ENCODE data around the gene FRK.

FRK gene

GRCh38 chr6:116033687-116034303 is 26.9 kb downstream of the FRK start:
- H3K4me1 Mint-ChIP-seq (ENCODE audit: low read depth): no peaks in the 10 kb centered on the region
- no peak overlapping the region for H3K27ac Mint-ChIP-seq
- no peaks in the 10 kb centered on the region for H3K9me3 Mint-ChIP-seq
- no peaks in the 10 kb centered on the region for H3K36me3 Mint-ChIP-seq (ENCODE audit: low read depth)
- H3K27me3 Mint-ChIP-seq: peaks cover 25% of the 10 kb centered on the region
- no peak overlapping the region for H3K4me3 Mint-ChIP-seq

- H3K36me3 Mint-ChIP-seq (ENCODE audit: low read depth): no peaks in the 10 kb centered on the region
Measured at GRCh38 chr6:116030770-116031169, 29.9 kb downstream of the FRK start.

GRCh38 chr6:116029535-116029934 is 31.2 kb downstream of the FRK start:
- Mint-ChIP-seq H3K36me3 (ENCODE audit: low read depth) (no peaks in the 10 kb centered on the region), H3K4me1 (ENCODE audit: low read depth) (no peaks in the 10 kb centered on the region)

More at GRCh38 chr6:116030770-116031169, 29.9 kb downstream of the FRK start:
- H3K27ac Mint-ChIP-seq: no peak overlapping the region
- H3K4me3 Mint-ChIP-seq: no peak overlapping the region
- H3K27me3 Mint-ChIP-seq: peaks cover 27% of the 10 kb centered on the region
- no peaks in the 10 kb centered on the region for H3K4me1 Mint-ChIP-seq (ENCODE audit: low read depth)
- H3K9me3 Mint-ChIP-seq: no peaks in the 10 kb centered on the region

GRCh38 chr6:116028233-116028632 is 32.5 kb downstream of the FRK start:
- no peaks in the 10 kb centered on the region for H3K36me3 Mint-ChIP-seq (ENCODE audit: low read depth)
- H3K27ac Mint-ChIP-seq: no peak overlapping the region
- no peak overlapping the region for H3K4me3 Mint-ChIP-seq
- no peaks in the 10 kb centered on the region for H3K4me1 Mint-ChIP-seq (ENCODE audit: low read depth)
- H3K9me3 Mint-ChIP-seq: no peaks in the 10 kb centered on the region
- peaks cover 20% of the 10 kb centered on the region for H3K27me3 Mint-ChIP-seq

More at GRCh38 chr6:116029535-116029934, 31.2 kb downstream of the FRK start:
- Mint-ChIP-seq H3K27me3 (peaks cover 20% of the 10 kb centered on the region), H3K9me3 (no peaks in the 10 kb centered on the region), H3K4me3 (no peak overlapping the region), H3K27ac (no peak overlapping the region)

GRCh38 chr6:116027801-116028200 is 32.9 kb downstream of the FRK start:
- H3K9me3 Mint-ChIP-seq: no peaks in the 10 kb centered on the region
- H3K4me3 Mint-ChIP-seq: no peak overlapping the region
- H3K36me3 Mint-ChIP-seq (ENCODE audit: low read depth): no peaks in the 10 kb centered on the region
- H3K27ac Mint-ChIP-seq: no peak overlapping the region
- H3K27me3 Mint-ChIP-seq: peaks cover 20% of the 10 kb centered on the region
- H3K4me1 Mint-ChIP-seq (ENCODE audit: low read depth): no peaks in the 10 kb centered on the region

- Mint-ChIP-seq H3K4me1 (ENCODE audit: low read depth) (no peaks in the 10 kb centered on the region), H3K9me3 (no peaks in the 10 kb centered on the region), H3K4me3 (no peak overlapping the region), H3K27ac (no peak overlapping the region), H3K36me3 (ENCODE audit: low read depth) (no peaks in the 10 kb centered on the region), H3K27me3 (peaks cover 15% of the 10 kb centered on the region)
Measured at GRCh38 chr6:116025405-116025804, 35.3 kb downstream of the FRK start.

- Mint-ChIP-seq H3K36me3 (ENCODE audit: low read depth) (no peaks in the 10 kb centered on the region), H3K4me3 (no peak overlapping the region), H3K27me3 (peaks cover 18% of the 10 kb centered on the region), H3K4me1 (ENCODE audit: low read depth) (peaks cover 2% of the 10 kb centered on the region), H3K27ac (no peak overlapping the region), H3K9me3 (no peaks in the 10 kb centered on the region)
Measured at GRCh38 chr6:116022841-116023445, 37.7 kb downstream of the FRK start.

- Mint-ChIP-seq H3K4me3 (no peak overlapping the region), H3K36me3 (ENCODE audit: low read depth) (no peaks in the 10 kb centered on the region), H3K9me3 (no peaks in the 10 kb centered on the region), H3K27ac (no peak overlapping the region), H3K4me1 (ENCODE audit: low read depth) (peaks cover 11% of the 10 kb centered on the region), H3K27me3 (peaks cover 19% of the 10 kb centered on the region)
Measured at GRCh38 chr6:116020738-116021137, 40.0 kb downstream of the FRK start.

GRCh38 chr6:116019428-116019827 is 41.3 kb downstream of the FRK start:
- H3K27me3 Mint-ChIP-seq: peaks cover 30% of the 10 kb centered on the region
- no peaks in the 10 kb centered on the region for H3K9me3 Mint-ChIP-seq
- H3K4me3 Mint-ChIP-seq: no peak overlapping the region
- no peaks in the 10 kb centered on the region for H3K36me3 Mint-ChIP-seq (ENCODE audit: low read depth)
- peaks cover 11% of the 10 kb centered on the region for H3K4me1 Mint-ChIP-seq (ENCODE audit: low read depth)
- H3K27ac Mint-ChIP-seq: no peak overlapping the region

GRCh38 chr6:116018976-116019375 is 41.7 kb downstream of the FRK start:
- no peaks in the 10 kb centered on the region for H3K36me3 Mint-ChIP-seq (ENCODE audit: low read depth)
- H3K4me1 Mint-ChIP-seq (ENCODE audit: low read depth): peaks cover 11% of the 10 kb centered on the region
- no peaks in the 10 kb centered on the region for H3K9me3 Mint-ChIP-seq
- no peak overlapping the region for H3K27ac Mint-ChIP-seq
- peaks cover 34% of the 10 kb centered on the region for H3K27me3 Mint-ChIP-seq
- no peak overlapping the region for H3K4me3 Mint-ChIP-seq

- no peak overlapping the region for H3K4me3 Mint-ChIP-seq
- H3K27ac Mint-ChIP-seq: no peak overlapping the region
- no peaks in the 10 kb centered on the region for H3K9me3 Mint-ChIP-seq
- no peaks in the 10 kb centered on the region for H3K36me3 Mint-ChIP-seq (ENCODE audit: low read depth)
- H3K27me3 Mint-ChIP-seq: peaks cover 33% of the 10 kb centered on the region
- H3K4me1 Mint-ChIP-seq (ENCODE audit: low read depth): peaks cover 11% of the 10 kb centered on the region
Measured at GRCh38 chr6:116017546-116018295, 43.0 kb downstream of the FRK start.

GRCh38 chr6:116016846-116017545 is 43.7 kb downstream of the FRK start:
- Mint-ChIP-seq H3K27me3 (peaks cover 34% of the 10 kb centered on the region), H3K4me1 (ENCODE audit: low read depth) (peaks cover 13% of the 10 kb centered on the region), H3K36me3 (ENCODE audit: low read depth) (no peaks in the 10 kb centered on the region), H3K27ac (no peak overlapping the region), H3K9me3 (no peaks in the 10 kb centered on the region), H3K4me3 (no peak overlapping the region)

GRCh38 chr6:116015983-116016382 is 44.7 kb downstream of the FRK start:
- no peak overlapping the region for H3K27ac Mint-ChIP-seq
- H3K4me1 Mint-ChIP-seq (ENCODE audit: low read depth): peaks cover 23% of the 10 kb centered on the region
- no peak overlapping the region for H3K4me3 Mint-ChIP-seq
- no peaks in the 10 kb centered on the region for H3K36me3 Mint-ChIP-seq (ENCODE audit: low read depth)
- no peaks in the 10 kb centered on the region for H3K9me3 Mint-ChIP-seq
- H3K27me3 Mint-ChIP-seq: peaks cover 34% of the 10 kb centered on the region

GRCh38 chr6:116015561-116015960 is 45.1 kb downstream of the FRK start:
- Mint-ChIP-seq H3K4me1 (ENCODE audit: low read depth) (peaks cover 23% of the 10 kb centered on the region), H3K27me3 (peaks cover 33% of the 10 kb centered on the region), H3K9me3 (no peaks in the 10 kb centered on the region), H3K27ac (no peak overlapping the region), H3K36me3 (ENCODE audit: low read depth) (no peaks in the 10 kb centered on the region), H3K4me3 (no peak overlapping the region)

GRCh38 chr6:116012951-116013350 is 47.7 kb downstream of the FRK start:
- H3K4me1 Mint-ChIP-seq (ENCODE audit: low read depth): peaks cover 26% of the 10 kb centered on the region
- H3K27ac Mint-ChIP-seq: no peak overlapping the region
- H3K36me3 Mint-ChIP-seq (ENCODE audit: low read depth): no peaks in the 10 kb centered on the region
- peaks cover 20% of the 10 kb centered on the region for H3K27me3 Mint-ChIP-seq
- H3K9me3 Mint-ChIP-seq: no peaks in the 10 kb centered on the region
- no peak overlapping the region for H3K4me3 Mint-ChIP-seq

Measured in stimulated activated naive CD8-positive, alpha-beta T cell treated with anti-CD3 and anti-CD28 coated beads, Interleukin-15, Interleukin-2, amounts not matched to agents 100 ng/mL and 50 ng/mL, for 24 hours (primary cell).